Activated CD4-positive, alpha-beta T cell treated with anti-CD3 and anti-CD28 coated beads, Interleukin-2, Interleukin-4, amounts not matched to agents 100 ng/mL and 50 ng/mL, durations not matched to agents 16 hours and 8 hours (primary cell): Measurements from ENCODE around the gene DPH2.

ENCODE experiments used
- DNase-seq: peaks from one replicate; pipeline ENCODE4 v3.0.0-alpha.2; 2020; ENCODE audit warnings: low spot score

The DPH2 gene

GRCh38 chr1:44002165-44002564, 32.4 kb downstream of the DPH2 start:
- DNase-seq: no peak

- DNase-seq: no peak
These were observed 32.9 kb downstream of the DPH2 start for GRCh38 chr1:44002606-44003157.

GRCh38 chr1:44008259-44008658, 38.4 kb downstream of the DPH2 start:
- no peak for DNase-seq

- no peak for DNase-seq
These were observed 41.2 kb downstream of the DPH2 start for GRCh38 chr1:44010935-44011471.

- no peak for DNase-seq
These were observed 42.6 kb downstream of the DPH2 start for GRCh38 chr1:44012404-44012803.

- no peak for DNase-seq
These were observed 43.3 kb downstream of the DPH2 start for GRCh38 chr1:44012941-44013609.

GRCh38 chr1:44013949-44014348, 44.1 kb downstream of the DPH2 start:
- no peak for DNase-seq

GRCh38 chr1:44014365-44015104, 44.7 kb downstream of the DPH2 start:
- no peak for DNase-seq

GRCh38 chr1:44015206-44015605, 45.4 kb downstream of the DPH2 start:
- no peak for DNase-seq

- DNase-seq: no peak
These were observed 46.5 kb downstream of the DPH2 start for GRCh38 chr1:44016041-44016889.

GRCh38 chr1:44016890-44017400, 47.1 kb downstream of the DPH2 start:
- DNase-seq: no peak

GRCh38 chr1:44019466-44019948, 49.7 kb downstream of the DPH2 start:
- no peak for DNase-seq

- DNase-seq: no peak
These were observed 50.7 kb downstream of the DPH2 start for GRCh38 chr1:44020464-44020863.

GRCh38 chr1:44021156-44021555, 51.3 kb downstream of the DPH2 start:
- no peak for DNase-seq

GRCh38 chr1:44021581-44022321, 51.9 kb downstream of the DPH2 start:
- DNase-seq: no peak
